Keratinocyte (primary cell): Measurements from ENCODE around the gene RNF212.

ENCODE experiments used
- EZH2 ChIP-seq: IDR thresholded peaks from one replicate; pipeline ENCODE4 v1.6.1; 2012; ENCODE audit warnings: inconsistent platforms, mild to moderate bottlenecking, low read length, moderate library complexity
- TF ChIP-seq, protein P1 (sequence below), 3 experiments: IDR thresholded peaks in 1 of 3; conservative IDR thresholded peaks in 1 of 3; optimal IDR thresholded peaks in 1 of 3; 2 replicates in 2 of 3; 3 replicates in 1 of 3; pipeline versions ENCODE3 to v1.5.1; 2011; ENCODE audit warnings: low read length in 3 of 3, mild to moderate bottlenecking in 3 of 3, moderate library complexity in 2 of 3, control low read depth in 1 of 3, inconsistent platforms in 1 of 3; ENCODE audit not compliant: insufficient read depth in 2 of 3; ENCODE audit errors: extremely low read depth in 1 of 3

DNA sequence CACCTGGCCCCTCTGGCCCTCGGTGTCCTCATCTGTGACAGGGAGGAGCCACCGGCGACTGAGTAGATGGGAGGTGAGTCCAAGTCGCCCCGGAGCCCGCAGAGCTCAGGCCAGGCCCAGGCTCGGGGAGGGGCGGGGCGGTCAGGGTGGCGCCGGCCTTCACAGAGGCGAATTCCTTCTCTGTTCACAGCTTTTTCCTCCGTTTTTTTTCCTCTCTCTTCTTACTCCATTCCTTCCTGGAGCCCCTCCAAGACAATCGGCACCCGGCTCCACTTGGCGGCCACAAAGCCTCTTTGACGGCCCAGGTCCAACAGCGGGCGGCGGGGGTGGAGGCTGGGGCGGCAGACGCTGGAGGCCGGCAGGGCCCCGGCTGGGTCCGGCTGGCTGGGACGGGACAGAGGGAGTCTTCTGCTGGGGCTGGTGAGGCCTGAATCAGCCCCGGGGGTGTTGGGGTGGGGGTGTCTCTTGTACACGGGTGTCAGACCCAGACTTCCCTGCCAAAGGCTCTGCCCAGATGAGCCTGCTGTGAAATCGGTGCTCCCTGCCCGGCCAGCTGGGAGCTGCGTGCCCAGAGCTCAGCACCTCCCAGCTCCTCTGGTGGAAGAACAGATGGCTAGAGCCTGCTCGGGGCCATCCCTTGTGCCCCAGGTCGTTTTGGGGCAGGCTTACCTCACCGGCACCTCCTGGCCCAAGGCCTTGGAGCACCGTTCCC, 79.4 kb downstream of the RNF212 start:
- TF ChIP-seq, protein P1, sequence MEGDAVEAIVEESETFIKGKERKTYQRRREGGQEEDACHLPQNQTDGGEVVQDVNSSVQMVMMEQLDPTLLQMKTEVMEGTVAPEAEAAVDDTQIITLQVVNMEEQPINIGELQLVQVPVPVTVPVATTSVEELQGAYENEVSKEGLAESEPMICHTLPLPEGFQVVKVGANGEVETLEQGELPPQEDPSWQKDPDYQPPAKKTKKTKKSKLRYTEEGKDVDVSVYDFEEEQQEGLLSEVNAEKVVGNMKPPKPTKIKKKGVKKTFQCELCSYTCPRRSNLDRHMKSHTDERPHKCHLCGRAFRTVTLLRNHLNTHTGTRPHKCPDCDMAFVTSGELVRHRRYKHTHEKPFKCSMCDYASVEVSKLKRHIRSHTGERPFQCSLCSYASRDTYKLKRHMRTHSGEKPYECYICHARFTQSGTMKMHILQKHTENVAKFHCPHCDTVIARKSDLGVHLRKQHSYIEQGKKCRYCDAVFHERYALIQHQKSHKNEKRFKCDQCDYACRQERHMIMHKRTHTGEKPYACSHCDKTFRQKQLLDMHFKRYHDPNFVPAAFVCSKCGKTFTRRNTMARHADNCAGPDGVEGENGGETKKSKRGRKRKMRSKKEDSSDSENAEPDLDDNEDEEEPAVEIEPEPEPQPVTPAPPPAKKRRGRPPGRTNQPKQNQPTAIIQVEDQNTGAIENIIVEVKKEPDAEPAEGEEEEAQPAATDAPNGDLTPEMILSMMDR (optimal IDR thresholded peaks at IDR 0.05 in 1 of 3, IDR thresholded peaks at IDR 0.05 in 1 of 3, conservative IDR thresholded peaks at IDR 0.05 in 1 of 3; ENCODE audit: extremely low read depth in 1 of 3, insufficient read depth in 2 of 3, low read length in 3 of 3) = no peak
- TF ChIP-seq EZH2 = no peak
